ENCODE measurements around the gene ATP8A2.

GRCh38 chr13:25945596-25945995, 573.8 kb downstream of the ATP8A2 start:
- TF ChIP-seq, protein P1, sequence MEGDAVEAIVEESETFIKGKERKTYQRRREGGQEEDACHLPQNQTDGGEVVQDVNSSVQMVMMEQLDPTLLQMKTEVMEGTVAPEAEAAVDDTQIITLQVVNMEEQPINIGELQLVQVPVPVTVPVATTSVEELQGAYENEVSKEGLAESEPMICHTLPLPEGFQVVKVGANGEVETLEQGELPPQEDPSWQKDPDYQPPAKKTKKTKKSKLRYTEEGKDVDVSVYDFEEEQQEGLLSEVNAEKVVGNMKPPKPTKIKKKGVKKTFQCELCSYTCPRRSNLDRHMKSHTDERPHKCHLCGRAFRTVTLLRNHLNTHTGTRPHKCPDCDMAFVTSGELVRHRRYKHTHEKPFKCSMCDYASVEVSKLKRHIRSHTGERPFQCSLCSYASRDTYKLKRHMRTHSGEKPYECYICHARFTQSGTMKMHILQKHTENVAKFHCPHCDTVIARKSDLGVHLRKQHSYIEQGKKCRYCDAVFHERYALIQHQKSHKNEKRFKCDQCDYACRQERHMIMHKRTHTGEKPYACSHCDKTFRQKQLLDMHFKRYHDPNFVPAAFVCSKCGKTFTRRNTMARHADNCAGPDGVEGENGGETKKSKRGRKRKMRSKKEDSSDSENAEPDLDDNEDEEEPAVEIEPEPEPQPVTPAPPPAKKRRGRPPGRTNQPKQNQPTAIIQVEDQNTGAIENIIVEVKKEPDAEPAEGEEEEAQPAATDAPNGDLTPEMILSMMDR (IDR thresholded peaks at IDR 0.05): no peak
- TF ChIP-seq POLR2A (IDR thresholded peaks at IDR 0.05): no peak

Data from right lobe of liver (tissue), 4 donors.